GM19239 (cell line): ENCODE results near the gene PTPRN2.

Experiments used
- DNase-seq: peaks from one replicate; pipeline ENCODE4 v3.0.0; 2011; ENCODE audit warnings: low spot score; ENCODE audit not compliant: insufficient read length
- FAIRE-seq: peaks from 2 replicates; lab custom pipeline; 2011; peaks lifted over from hg19 to GRCh38; lab: Jason Lieb, UNC

PTPRN2 gene

GRCh38 chr7:157821959-157822687, 765.5 kb downstream of the PTPRN2 start:
- no peak for FAIRE-seq
- no peak for DNase-seq

- FAIRE-seq (no peak), DNase-seq (no peak)
These were observed 766.8 kb downstream of the PTPRN2 start for GRCh38 chr7:157820796-157821195.

GRCh38 chr7:157819455-157819807, 768.2 kb downstream of the PTPRN2 start:
- DNase-seq (no peak), FAIRE-seq (no peak)

GRCh38 chr7:157818701-157819454, 768.7 kb downstream of the PTPRN2 start:
- no peak for FAIRE-seq
- DNase-seq: no peak

- FAIRE-seq (no peak), DNase-seq (no peak)
These were observed 769.5 kb downstream of the PTPRN2 start for GRCh38 chr7:157817944-157818700.

- FAIRE-seq: no peak
These were observed 770.2 kb downstream of the PTPRN2 start for GRCh38 chr7:157817433-157817832.

GRCh38 chr7:157816526-157817250, 770.9 kb downstream of the PTPRN2 start:
- DNase-seq (no peak), FAIRE-seq (no peak)

More at GRCh38 chr7:157817433-157817832, 770.2 kb downstream of the PTPRN2 start:
- DNase-seq: no peak

- no peak for FAIRE-seq
- DNase-seq: no peak
These were observed 771.5 kb downstream of the PTPRN2 start for GRCh38 chr7:157816086-157816485.

GRCh38 chr7:157815706-157816022, 772.0 kb downstream of the PTPRN2 start:
- FAIRE-seq (no peak), DNase-seq (no peak)

GRCh38 chr7:157814931-157815705, 772.5 kb downstream of the PTPRN2 start:
- DNase-seq (no peak), FAIRE-seq (no peak)

- no peak for DNase-seq
- FAIRE-seq: no peak
These were observed 773.6 kb downstream of the PTPRN2 start for GRCh38 chr7:157813741-157814661.

GRCh38 chr7:157813053-157813452, 774.6 kb downstream of the PTPRN2 start:
- FAIRE-seq (no peak), DNase-seq (no peak)

GRCh38 chr7:157811946-157812345, 775.7 kb downstream of the PTPRN2 start:
- no peak for DNase-seq
- FAIRE-seq: no peak

- DNase-seq (no peak), FAIRE-seq (no peak)
These were observed 777.5 kb downstream of the PTPRN2 start for GRCh38 chr7:157809863-157810851.

GRCh38 chr7:157809154-157809862, 778.3 kb downstream of the PTPRN2 start:
- no peak for DNase-seq
- no peak for FAIRE-seq

GRCh38 chr7:157808042-157808441, 779.6 kb downstream of the PTPRN2 start:
- FAIRE-seq: no peak
- no peak for DNase-seq

- FAIRE-seq (no peak), DNase-seq (no peak)
These were observed 780.1 kb downstream of the PTPRN2 start for GRCh38 chr7:157807510-157807909.
